Hematopoietic multipotent progenitor cell treated with erythropoietin and hydrocortisone succinate and interleukin-3 and kit ligand, for 15 days (in vitro differentiated cells): ENCODE results near the gene ALG1L2.
"Not testable (repeated sequence)": the region's sequence is repeated elsewhere in the genome, so short reads cannot be mapped to it uniquely, and the experiment has no call there.

Experiments used
- DNase-seq: peaks from one replicate; pipeline ENCODE4 v3.0.0-alpha.2; 2015; ENCODE audit warnings: low spot score

ALG1L2 gene

GRCh38 chr3:130122891-130123775 is 41.5 kb downstream of the ALG1L2 start:
- DNase-seq = not testable (repeated sequence)

DNA sequence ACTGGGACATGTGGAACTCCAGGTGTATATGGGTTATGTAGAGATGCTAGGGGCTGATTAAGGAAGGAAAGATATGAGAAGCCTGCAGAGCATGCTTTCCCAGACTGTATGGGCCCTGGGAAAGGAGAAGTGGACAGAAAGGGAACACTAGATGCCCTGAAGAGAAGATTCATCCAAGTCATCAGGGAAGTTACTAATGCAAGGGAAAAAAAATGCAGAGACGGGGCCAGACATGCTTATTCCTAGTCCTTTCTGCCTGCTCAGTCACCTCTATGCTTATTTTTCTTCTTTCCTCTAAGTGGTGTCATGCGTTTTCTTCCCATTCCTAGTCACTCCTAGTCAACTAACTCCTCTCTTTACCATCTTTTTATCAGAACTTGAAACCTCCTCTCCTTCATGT is 43.8 kb downstream of the ALG1L2 start:
- DNase-seq = not testable (repeated sequence)

DNA sequence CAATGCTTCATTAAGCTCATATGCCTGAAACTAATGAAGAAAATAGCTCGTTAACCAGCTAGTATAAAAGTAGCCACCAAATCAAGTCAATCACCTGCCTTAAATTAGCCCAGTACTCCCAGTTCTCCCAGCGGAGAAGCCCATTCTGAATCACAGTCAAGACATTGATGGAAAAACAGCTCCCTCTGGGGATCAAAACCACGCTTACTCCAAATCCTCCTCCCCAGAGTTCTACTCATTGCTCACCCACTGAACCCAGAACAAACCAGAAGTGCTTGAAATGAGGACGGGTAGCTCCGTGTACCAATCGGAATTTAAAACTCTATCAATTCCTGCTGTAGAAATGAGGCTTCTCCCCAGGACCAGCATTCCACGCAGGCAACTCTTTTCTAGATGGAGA is 54.7 kb downstream of the ALG1L2 start:
- DNase-seq = not testable (repeated sequence)

DNA sequence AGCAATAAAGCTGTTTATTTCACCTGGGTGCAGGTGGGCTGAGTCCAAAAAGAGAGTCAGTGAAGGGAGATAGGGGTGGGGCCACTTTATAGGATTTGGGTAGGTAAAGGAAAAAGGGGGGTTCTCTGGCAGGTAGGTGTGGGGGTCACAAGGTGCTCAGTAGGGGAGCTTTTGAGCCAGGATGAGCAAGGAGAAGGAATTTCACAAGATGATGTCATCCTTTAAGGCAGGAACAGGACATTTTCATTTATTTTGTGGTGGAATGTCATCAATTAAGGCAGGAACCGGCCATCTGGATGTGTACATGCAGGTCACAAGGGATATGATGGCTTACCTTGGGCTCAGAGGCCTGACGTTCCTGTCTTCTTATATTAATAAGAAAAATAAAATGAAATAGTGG is 56.1 kb downstream of the ALG1L2 start:
- not testable (repeated sequence) for DNase-seq

GRCh38 chr3:130138992-130139391 is 57.4 kb downstream of the ALG1L2 start:
- not testable (repeated sequence) for DNase-seq

GRCh38 chr3:130140756-130141155 is 59.1 kb downstream of the ALG1L2 start:
- DNase-seq = not testable (repeated sequence)

DNA sequence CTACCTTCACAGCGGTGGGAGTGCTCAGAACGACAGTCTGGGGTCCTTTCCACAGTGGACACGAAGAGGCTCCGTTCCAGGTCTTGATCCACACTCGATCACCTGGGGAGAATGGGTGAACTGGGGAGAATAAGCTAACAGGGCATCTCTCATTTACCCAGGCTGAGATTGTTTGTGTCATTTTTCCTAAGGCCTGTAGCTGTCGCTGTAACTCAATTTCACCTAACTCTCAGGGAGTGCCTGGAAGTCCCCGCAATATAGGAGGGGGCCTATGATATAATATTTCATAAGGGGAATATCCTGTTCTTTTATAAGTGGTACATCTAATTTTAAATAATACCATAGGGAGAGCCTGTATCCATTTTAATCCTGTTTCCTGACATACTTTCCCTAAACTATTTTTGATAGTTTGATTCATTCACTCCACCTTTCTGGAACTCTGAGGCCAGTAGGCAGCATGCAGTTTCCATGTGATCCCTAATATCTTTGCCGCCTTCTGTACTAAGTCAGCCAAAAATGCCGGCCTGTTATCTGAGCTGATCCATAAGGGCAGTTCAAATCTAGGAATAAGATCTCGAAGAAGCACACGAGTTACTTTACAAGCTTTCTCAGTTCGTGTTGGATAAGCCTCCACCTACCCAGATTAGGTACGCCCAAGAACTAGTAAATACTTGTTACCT is 62.2 kb downstream of the ALG1L2 start:
- DNase-seq = not testable (repeated sequence)

GRCh38 chr3:130144328-130144650 is 62.7 kb downstream of the ALG1L2 start:
- DNase-seq = not testable (repeated sequence)

DNA sequence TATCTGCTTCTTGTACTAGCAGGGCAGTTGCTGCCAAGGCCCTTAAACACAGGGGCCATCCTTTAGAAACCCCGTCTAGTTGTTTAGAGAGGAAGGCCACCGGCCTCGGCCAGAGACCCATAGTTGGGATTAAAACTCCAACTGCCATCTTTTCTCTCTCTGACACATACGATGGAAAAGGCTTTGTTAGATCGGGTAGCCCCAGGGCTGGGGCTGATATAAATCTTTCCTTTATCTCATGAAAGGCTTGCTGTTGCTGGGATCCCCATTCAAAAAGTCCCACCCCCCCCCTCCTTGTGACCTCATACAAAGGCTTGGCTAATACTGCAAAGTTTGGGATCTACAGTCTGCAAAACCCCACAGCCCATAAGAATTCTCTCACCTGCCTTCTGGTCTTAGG is 63.8 kb downstream of the ALG1L2 start:
- not testable (repeated sequence) for DNase-seq

DNA sequence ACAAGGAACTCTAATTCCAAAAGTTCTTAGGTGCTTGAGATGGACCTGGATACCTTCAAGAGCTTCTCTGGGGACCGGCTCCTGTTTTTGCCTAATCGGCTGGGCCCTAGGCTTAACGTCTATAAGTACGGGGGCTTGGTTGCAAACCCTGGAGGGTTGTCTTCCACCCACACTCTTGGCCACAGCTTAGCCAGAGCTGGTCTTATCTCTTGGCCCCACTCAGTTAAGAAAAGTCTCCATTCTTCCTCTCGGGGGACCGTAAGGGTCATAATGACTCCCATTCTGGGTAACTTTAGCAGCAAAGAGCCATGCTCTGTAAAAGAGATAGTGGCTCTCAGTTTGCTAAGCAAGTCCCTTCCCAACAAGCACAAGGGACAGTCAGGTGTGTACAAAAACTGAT is 64.8 kb downstream of the ALG1L2 start:
- DNase-seq = not testable (repeated sequence)
